ENCODE data around the gene HEY2. TPM values are rescaled to one million over a fixed set of nuclear protein-coding genes. Genes with fewer than 3 reads are reported as not detected.

Gene HEY2
- total and polyA plus RNA-seq, 2 donors (not counting 1 experiment from before 2014, with no cell fraction given) = 0.12 TPM; not detected in 1

DNA sequence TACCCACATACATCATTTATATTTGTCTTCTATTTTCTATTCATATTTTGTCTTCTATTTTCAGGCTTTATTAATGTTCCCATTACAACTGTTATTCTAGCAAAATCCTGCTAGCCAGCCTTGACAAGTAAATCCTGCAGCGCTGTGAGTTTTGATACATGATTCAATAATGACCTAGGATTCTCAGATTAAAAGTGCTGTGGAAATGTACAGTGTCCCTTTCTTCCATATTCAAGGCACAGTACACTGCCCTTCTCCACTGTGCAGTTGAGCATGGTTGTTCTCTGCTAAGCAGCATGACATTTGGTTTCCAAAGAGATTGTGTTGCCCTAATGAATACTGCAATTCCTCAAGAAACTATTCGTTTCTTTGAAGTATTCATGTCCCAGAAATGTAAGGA lies 5.8 kb upstream of the HEY2 start:
- 100% methylated on average over 1 of the region's 2 CpGs for WGBS (ENCODE audit: insufficient coverage)
- Histone ChIP-seq H4K20me1 (ENCODE audit: control insufficient read depth, insufficient read depth, low read length, poor library complexity, severe bottlenecking) (no peaks in the 10 kb centered on the region), H3K4me3 (ENCODE audit: control extremely low read depth in 1 of 5, extremely low read depth in 1 of 5, insufficient read depth in 1 of 5, low read depth in 2 of 5, low read length in 4 of 5) (no peak overlapping the region), H3K79me2 (ENCODE audit: control insufficient read depth, insufficient read depth, low read length) (no peaks in the 10 kb centered on the region), H3K27me3 (replicated peaks in 1 of 4; ENCODE audit: control extremely low read depth in 1 of 4, control insufficient read depth in 3 of 4, insufficient read depth in 4 of 4, low read length in 3 of 4) (peaks cover 0 to 33% (median 25%) of the 10 kb centered on the region in 4 experiments), H3K36me3 (replicated peaks in 1 of 2; ENCODE audit: control extremely low read depth in 1 of 2, control insufficient read depth in 1 of 2, extremely low read depth in 1 of 2, insufficient read depth in 2 of 2, low read length in 1 of 2) (no peaks in the 10 kb centered on the region), H3K9ac (ENCODE audit: low read length) (no peak overlapping the region), H3K27ac (ENCODE audit: low read length in 2 of 2) (no peak overlapping the region), H3K4me1 (ENCODE audit: control insufficient read depth in 2 of 2, insufficient read depth in 2 of 2, low read length in 2 of 2) (peaks cover 23% of the 10 kb centered on the region in 2 donors), H3K4me2 (replicated peaks; ENCODE audit: low read depth, low read length, poor library complexity, severe bottlenecking) (no peak overlapping the region), H3K9me3 (ENCODE audit: control extremely low read depth in 1 of 3, control insufficient read depth in 2 of 3, insufficient read depth in 1 of 3, low read length in 2 of 3) (peaks cover 0 to 8% (median 0%) of the 10 kb centered on the region in 3 donors), H2AFZ (ENCODE audit: insufficient read depth, low read depth, low read length, poor library complexity, severe bottlenecking) (no peak overlapping the region)
- ATAC-seq (ENCODE audit: low read depth) = no peak
- intact Hi-C loops (cut with micrococcal nuclease) = no loop called here
- Mint-ChIP-seq H3K27me3 (peaks cover 50% of the 10 kb centered on the region), H3K9me3 (ENCODE audit: insufficient read depth) (no peaks in the 10 kb centered on the region), H3K4me1 (peaks cover 21% of the 10 kb centered on the region), H3K27ac (no peak overlapping the region), H3K4me3 (no peak overlapping the region)
- DNase-seq = no peak
- ChIA-PET CTCF (no interaction called here), POLR2A (no interaction called here)
- TF ChIP-seq CTCF (IDR thresholded peaks at IDR 0.05) (no peak), EZH2 (IDR thresholded peaks at IDR 0.05; ENCODE audit: borderline replicate concordance, insufficient read depth, low read depth, low read length, poor library complexity, severe bottlenecking) (no peak)

- no peak for ATAC-seq (ENCODE audit: low read depth)
- no peaks in the 10 kb centered on the region for H3K9me3 Mint-ChIP-seq (ENCODE audit: insufficient read depth)
Measured at GRCh38 chr6:125745281-125746018, 4.0 kb upstream of the HEY2 start.

More at GRCh38 chr6:125745281-125746018, 4.0 kb upstream of the HEY2 start:
- no peaks in the 10 kb centered on the region for H3K36me3 ChIP-seq (replicated peaks in 1 of 2; ENCODE audit: control extremely low read depth in 1 of 2, control insufficient read depth in 1 of 2, extremely low read depth in 1 of 2, insufficient read depth in 2 of 2, low read length in 1 of 2)
- H2AFZ ChIP-seq (ENCODE audit: insufficient read depth, low read depth, low read length, poor library complexity, severe bottlenecking) = no peak overlapping the region
- no peak for TF ChIP-seq EZH2 (IDR thresholded peaks at IDR 0.05; ENCODE audit: borderline replicate concordance, insufficient read depth, low read depth, low read length, poor library complexity, severe bottlenecking)
- no peak for TF ChIP-seq CTCF (IDR thresholded peaks at IDR 0.05)
- H3K4me1 ChIP-seq (ENCODE audit: control insufficient read depth in 2 of 2, insufficient read depth in 2 of 2, low read length in 2 of 2) = peaks cover 35 to 36% of the 10 kb centered on the region in 2 donors
- ChIA-PET CTCF (interaction anchor here (0.6 to 1.8 kb wide), 5 partner anchors 8 to 434 kb away, joined by 3 to 5 read pairs (median 4); no protein-coding TSS in a partner anchor), POLR2A (interaction anchor here (0.8 kb wide), 1 partner anchor 36 kb away, joined by 3 read pairs; no protein-coding TSS in a partner anchor)
- H4K20me1 ChIP-seq (ENCODE audit: control insufficient read depth, insufficient read depth, low read length, poor library complexity, severe bottlenecking) = no peaks in the 10 kb centered on the region
- H3K4me1 Mint-ChIP-seq = peaks cover 34% of the 10 kb centered on the region
- H3K27ac Mint-ChIP-seq = no peak overlapping the region
- H3K4me2 ChIP-seq (replicated peaks; ENCODE audit: low read depth, low read length, poor library complexity, severe bottlenecking) = no peak overlapping the region
- peaks cover 0 to 13% (median 0%) of the 10 kb centered on the region in 3 donors for H3K9me3 ChIP-seq (ENCODE audit: control extremely low read depth in 1 of 3, control insufficient read depth in 2 of 3, insufficient read depth in 1 of 3, low read length in 2 of 3)
- H3K9ac ChIP-seq (ENCODE audit: low read length) = no peak overlapping the region
- H3K27me3 ChIP-seq (replicated peaks in 1 of 4; ENCODE audit: control extremely low read depth in 1 of 4, control insufficient read depth in 3 of 4, insufficient read depth in 4 of 4, low read length in 3 of 4) = peaks cover 0 to 47% (median 33%) of the 10 kb centered on the region in 4 experiments
- intact Hi-C loops (cut with micrococcal nuclease) = no loop called here
- H3K4me3 ChIP-seq (ENCODE audit: control extremely low read depth in 1 of 5, extremely low read depth in 1 of 5, insufficient read depth in 1 of 5, low read depth in 2 of 5, low read length in 4 of 5) = no peak overlapping the region
- no peaks in the 10 kb centered on the region for H3K79me2 ChIP-seq (ENCODE audit: control insufficient read depth, insufficient read depth, low read length)
- H3K27me3 Mint-ChIP-seq = peaks cover 52% of the 10 kb centered on the region
- no peak overlapping the region for H3K4me3 Mint-ChIP-seq
- H3K27ac ChIP-seq (ENCODE audit: low read length in 2 of 2) = no peak overlapping the region
- DNase-seq = no peak
- 95% methylated on average over 4 of the region's 6 CpGs for WGBS (ENCODE audit: insufficient coverage)
